BJ (cell line): ENCODE results near the gene ALG10B. TPM values are rescaled to one million over a fixed set of nuclear protein-coding genes. Genes with fewer than 3 reads are reported as not detected.
A peak's percentile ranks its signal among the peaks of the same experiment; 100 is the strongest.
"Not testable (repeated sequence)": the region's sequence is repeated elsewhere in the genome, so short reads cannot be mapped to it uniquely, and the experiment has no call there.

ENCODE experiments used
- CTCF ChIA-PET: fragments of 350-600 bp; formaldehyde crosslinking; extraction: SDS; loops from one replicate; lab custom pipeline; 2021; ENCODE audit warnings: antibody characterized with exemption, inconsistent platforms; lab: Yijun Ruan, JAX
- POLR2A ChIA-PET: fragments of 300-600 bp; sonication (Branson Sonifier 250); formaldehyde crosslinking; extraction: SDS; loops from one replicate; lab custom pipeline; 2021; ENCODE audit warnings: antibody characterized with exemption; lab: Charles Lee
- DNase-seq: peaks from one replicate; pipeline ENCODE4 v3.0.0-alpha.2; 2011; ENCODE audit warnings: low read depth
- H3K27me3 ChIP-seq: 2 replicates; pipeline ENCODE4 v1.6.0; 2011; ENCODE audit warnings: low read length; ENCODE audit not compliant: control insufficient read depth, insufficient read depth
- H3K36me3 ChIP-seq: 2 replicates; pipeline ENCODE4 v1.5.1; 2011; ENCODE audit warnings: low read length; ENCODE audit not compliant: control insufficient read depth, insufficient read depth
- H3K4me3 ChIP-seq: 2 replicates; pipeline ENCODE4 v1.5.1; 2011; ENCODE audit warnings: low read depth, mild to moderate bottlenecking, control low read depth, low read length
- polyA plus RNA-seq: library from polyadenylated mRNA; depleted of rRNA; stranded (reverse); fragments of >200 nt; gene quantifications from 2 replicates; pipeline ENCODE4 v1.2.3, GENCODE V29; 2011
- TF ChIP-seq, protein P1 (sequence below): IDR thresholded peaks from 2 replicates; pipeline ENCODE4 v1.5.1; 2011; ENCODE audit warnings: low read depth, mild to moderate bottlenecking, control low read depth, inconsistent platforms, low read length, moderate library complexity; ENCODE audit not compliant: insufficient read depth

The ALG10B gene
- polyA plus RNA-seq, 1 experiment = 7.2 TPM

- Histone ChIP-seq H3K27me3 (no peaks in the 10 kb centered on the region), H3K4me3 (no peak overlapping the region), H3K36me3 (no peaks in the 10 kb centered on the region)
- POLR2A ChIA-PET = no interaction called here
- CTCF ChIA-PET = interaction anchor here (0.6 to 3.3 kb wide), 3 partner anchors 13 to 944 kb away, joined by 3 to 10 read pairs (median 3); no protein-coding TSS in a partner anchor
- no peak for DNase-seq
- TF ChIP-seq, protein P1, sequence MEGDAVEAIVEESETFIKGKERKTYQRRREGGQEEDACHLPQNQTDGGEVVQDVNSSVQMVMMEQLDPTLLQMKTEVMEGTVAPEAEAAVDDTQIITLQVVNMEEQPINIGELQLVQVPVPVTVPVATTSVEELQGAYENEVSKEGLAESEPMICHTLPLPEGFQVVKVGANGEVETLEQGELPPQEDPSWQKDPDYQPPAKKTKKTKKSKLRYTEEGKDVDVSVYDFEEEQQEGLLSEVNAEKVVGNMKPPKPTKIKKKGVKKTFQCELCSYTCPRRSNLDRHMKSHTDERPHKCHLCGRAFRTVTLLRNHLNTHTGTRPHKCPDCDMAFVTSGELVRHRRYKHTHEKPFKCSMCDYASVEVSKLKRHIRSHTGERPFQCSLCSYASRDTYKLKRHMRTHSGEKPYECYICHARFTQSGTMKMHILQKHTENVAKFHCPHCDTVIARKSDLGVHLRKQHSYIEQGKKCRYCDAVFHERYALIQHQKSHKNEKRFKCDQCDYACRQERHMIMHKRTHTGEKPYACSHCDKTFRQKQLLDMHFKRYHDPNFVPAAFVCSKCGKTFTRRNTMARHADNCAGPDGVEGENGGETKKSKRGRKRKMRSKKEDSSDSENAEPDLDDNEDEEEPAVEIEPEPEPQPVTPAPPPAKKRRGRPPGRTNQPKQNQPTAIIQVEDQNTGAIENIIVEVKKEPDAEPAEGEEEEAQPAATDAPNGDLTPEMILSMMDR = peak; percentile 50
Measured at GRCh38 chr12:38328306-38328895, 11.8 kb downstream of the ALG10B start.

DNA sequence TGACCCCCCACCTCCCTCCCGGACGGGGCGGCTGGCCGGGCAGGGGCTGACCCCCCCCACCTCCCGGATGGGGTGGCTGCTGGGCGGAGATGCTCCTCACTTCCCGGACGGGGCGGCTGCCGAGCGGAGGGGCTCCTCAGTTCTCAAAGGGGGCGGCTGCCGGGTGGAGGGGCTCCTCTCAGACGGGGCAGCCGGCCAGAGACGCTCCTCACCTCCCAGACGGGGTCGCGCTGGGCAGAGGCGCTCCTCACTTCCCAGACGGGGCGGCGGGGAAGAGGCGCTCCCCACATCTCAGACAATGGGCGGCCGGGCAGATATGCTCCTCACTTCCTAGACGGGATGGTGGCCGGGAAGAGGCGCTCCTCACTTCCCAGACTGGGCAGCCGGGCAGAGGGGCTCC lies 13.8 kb downstream of the ALG10B start:
- POLR2A ChIA-PET = not testable (repeated sequence)

DNA sequence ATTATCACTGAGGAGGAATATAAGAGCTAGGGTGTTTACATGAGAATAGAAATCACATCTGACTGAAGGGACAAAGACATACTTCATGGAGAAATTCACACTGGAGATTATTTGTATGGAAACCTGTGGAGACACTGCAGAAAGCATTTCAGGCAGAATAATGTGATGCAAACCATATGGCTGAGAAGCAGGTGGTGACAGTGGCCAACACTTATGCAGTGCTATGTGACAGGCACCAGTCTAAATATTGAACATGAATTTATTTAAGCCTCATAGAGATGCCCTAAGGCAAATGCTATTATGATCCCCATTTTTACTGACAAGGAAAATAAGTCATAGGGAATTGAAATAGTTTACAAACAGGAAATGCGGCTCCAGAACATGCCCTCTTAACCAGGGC lies 16.2 kb downstream of the ALG10B start:
- no peak for DNase-seq
- H3K36me3 ChIP-seq = no peaks in the 10 kb centered on the region
- no peak overlapping the region for H3K4me3 ChIP-seq
- POLR2A ChIA-PET = no interaction called here
- H3K27me3 ChIP-seq = no peaks in the 10 kb centered on the region
- CTCF ChIA-PET = interaction anchor here (1.0 kb wide), 1 partner anchor 9 kb away, joined by 3 read pairs; no protein-coding TSS in a partner anchor
- TF ChIP-seq, protein P1 = no peak

More for the DNA sequence above, 13.8 kb downstream of the ALG10B start:
- H3K36me3 ChIP-seq, CTCF ChIA-PET, H3K4me3 ChIP-seq, DNase-seq, H3K27me3 ChIP-seq: not testable (repeated sequence)

GRCh38 chr12:38342444-38342843 lies 25.9 kb downstream of the ALG10B start:
- Histone ChIP-seq H3K4me3 (no peak overlapping the region), H3K36me3 (no peaks in the 10 kb centered on the region), H3K27me3 (no peaks in the 10 kb centered on the region)
- no peak for DNase-seq
- CTCF ChIA-PET = no interaction called here
- TF ChIP-seq, protein P1 = no peak
- POLR2A ChIA-PET = no interaction called here

- H3K36me3 ChIP-seq, H3K4me3 ChIP-seq, H3K27me3 ChIP-seq, CTCF ChIA-PET, POLR2A ChIA-PET, DNase-seq: not testable (repeated sequence)
Measured at GRCh38 chr12:38343256-38343655, 26.7 kb downstream of the ALG10B start.

GRCh38 chr12:38343916-38344315 lies 27.3 kb downstream of the ALG10B start:
- DNase-seq, CTCF ChIA-PET, H3K4me3 ChIP-seq, H3K27me3 ChIP-seq, POLR2A ChIA-PET, H3K36me3 ChIP-seq: not testable (repeated sequence)
